Left ventricle myocardium inferior (tissue), 1 donor: ENCODE measurements around the gene PPP1R14D. TPM values are rescaled to one million over a fixed set of nuclear protein-coding genes. Genes with fewer than 3 reads are reported as not detected.

Experiments
- DNase-seq: peaks from one replicate; pipeline ENCODE4 v3.0.0-alpha.2; 2020
- H3K27ac ChIP-seq: fragments of 200-600 bp; replicated peaks from 2 replicates; pipeline ENCODE4 v1.8.0; 2021
- H3K27me3 ChIP-seq: fragments of 200-600 bp; 2 replicates; pipeline ENCODE4 v1.8.0; 2021; ENCODE audit warnings: low read depth
- H3K36me3 ChIP-seq: fragments of 200-600 bp; 2 replicates; pipeline ENCODE4 v1.8.0; 2021
- H3K4me1 ChIP-seq: fragments of 200-600 bp; 2 replicates; pipeline ENCODE4 v1.8.0; 2021
- H3K4me3 ChIP-seq: fragments of 200-600 bp; 2 replicates; pipeline ENCODE4 v1.8.0; 2021; ENCODE audit warnings: mild to moderate bottlenecking, moderate library complexity
- H3K9me3 ChIP-seq: fragments of 200-600 bp; replicated peaks from 2 replicates; pipeline ENCODE4 v1.8.0; 2021
- CTCF ChIP-seq: fragments of 200-600 bp; IDR thresholded peaks from 2 replicates; pipeline ENCODE4 v1.8.0; 2021; ENCODE audit warnings: antibody characterized with exemption, mild to moderate bottlenecking, borderline replicate concordance
- intact Hi-C: fragments of 100-400 bp; cut with micrococcal nuclease; formaldehyde crosslinking; loops from one replicate; pipeline ENCODE4 v1.11.0; 2022
- total RNA-seq: library from RNA; stranded (reverse); fragmentation: NEBNext Ultra II Directional; extraction: Animal tissue kit (Norgen Biotek cat#: 25700); gene quantifications from one replicate; pipeline ENCODE4 v1.2.1, GENCODE V29; 2021
- donor health status: DM: no; HTN: yes; CAD: no; lungs with severe emphysema.

Gene PPP1R14D
- total RNA-seq, 1 donor from 2014 or later: not detected

- H3K27me3 ChIP-seq: peaks cover 53% of the 10 kb centered on the region
- no peak overlapping the region for H3K27ac ChIP-seq
Observed at GRCh38 chr15:40847223-40847961, 18.9 kb upstream of the PPP1R14D start.

GRCh38 chr15:40846841-40847222 lies 18.3 kb upstream of the PPP1R14D start:
- H3K27me3 ChIP-seq: peaks cover 53% of the 10 kb centered on the region
- no peak overlapping the region for H3K4me3 ChIP-seq
- TF ChIP-seq CTCF: no peak
- no peak for DNase-seq
- intact Hi-C loops: no loop called here
- no peaks in the 10 kb centered on the region for H3K36me3 ChIP-seq
- H3K27ac ChIP-seq: no peak overlapping the region
- no peaks in the 10 kb centered on the region for H3K9me3 ChIP-seq
- peaks cover 18% of the 10 kb centered on the region for H3K4me1 ChIP-seq

More at GRCh38 chr15:40847223-40847961, 18.9 kb upstream of the PPP1R14D start:
- Histone ChIP-seq H3K4me3 (no peak overlapping the region), H3K36me3 (no peaks in the 10 kb centered on the region), H3K4me1 (peaks cover 18% of the 10 kb centered on the region), H3K9me3 (no peaks in the 10 kb centered on the region)
- no peak for TF ChIP-seq CTCF
- intact Hi-C loops: no loop called here
- peak; percentile 38 for DNase-seq

GRCh38 chr15:40845511-40846284 lies 17.2 kb upstream of the PPP1R14D start:
- no peak for TF ChIP-seq CTCF
- H3K4me1 ChIP-seq: peaks cover 18% of the 10 kb centered on the region
- no peaks in the 10 kb centered on the region for H3K36me3 ChIP-seq
- no peak overlapping the region for H3K4me3 ChIP-seq
- intact Hi-C loops: no loop called here
- peaks cover 53% of the 10 kb centered on the region for H3K27me3 ChIP-seq
- no peak overlapping the region for H3K27ac ChIP-seq
- DNase-seq: no peak
- H3K9me3 ChIP-seq: no peaks in the 10 kb centered on the region

- intact Hi-C loops: no loop called here
- no peak for DNase-seq
- Histone ChIP-seq H3K4me3 (peak overlapping the region; percentile 68), H3K9me3 (no peaks in the 10 kb centered on the region), H3K36me3 (no peaks in the 10 kb centered on the region), H3K27me3 (peaks cover 53% of the 10 kb centered on the region), H3K4me1 (peaks cover 18% of the 10 kb centered on the region), H3K27ac (no peak overlapping the region)
- no peak for TF ChIP-seq CTCF
Observed at GRCh38 chr15:40845036-40845435, 16.5 kb upstream of the PPP1R14D start.

GRCh38 chr15:40844696-40845030 lies 16.2 kb upstream of the PPP1R14D start:
- DNase-seq: peak; percentile 26
- Histone ChIP-seq H3K4me1 (peaks cover 18% of the 10 kb centered on the region), H3K27ac (no peak overlapping the region), H3K36me3 (no peaks in the 10 kb centered on the region), H3K9me3 (no peaks in the 10 kb centered on the region), H3K27me3 (peaks cover 53% of the 10 kb centered on the region), H3K4me3 (peak overlapping the region; percentile 68)
- no peak for TF ChIP-seq CTCF
- intact Hi-C loops: no loop called here
